ENCODE data around the gene LRRC7. TPM values are rescaled to one million over a fixed set of nuclear protein-coding genes. Genes with fewer than 3 reads are reported as not detected.

Gene LRRC7
- total RNA-seq, 1 experiment from 2014 or later = not detected

- DNase-seq (ENCODE audit: low read depth, low spot score) (no peak), ATAC-seq (no peak)
- Histone ChIP-seq H3K4me1 (ENCODE audit: control insufficient read depth, insufficient read depth, low read length) (no peaks in the 10 kb centered on the region), H3K27ac (ENCODE audit: low read length) (no peak overlapping the region), H3K27me3 (ENCODE audit: control insufficient read depth, insufficient read depth, low read length) (no peaks in the 10 kb centered on the region), H3K36me3 (ENCODE audit: control insufficient read depth, insufficient read depth, low read length) (no peaks in the 10 kb centered on the region; the same call in 1 of the 2 replicates), H3K9me3 (ENCODE audit: control insufficient read depth, insufficient read depth, low read depth, low read length) (no peaks in the 10 kb centered on the region), H3K4me3 (ENCODE audit: low read depth in 2 of 2, low read length in 2 of 2) (no peak overlapping the region)
- POLR2A ChIA-PET = no interaction called here
- TF ChIP-seq TCF7L2 (IDR thresholded peaks at IDR 0.05; ENCODE audit: low read depth, low read length) (no peak), SIN3A (IDR thresholded peaks at IDR 0.05; ENCODE audit: borderline replicate concordance, insufficient read depth, low read depth, low read length) (no peak), POLR2AphosphoS5 (IDR thresholded peaks at IDR 0.05; ENCODE audit: low read depth, low read length) (no peak)
- TF ChIP-seq, protein P1, sequence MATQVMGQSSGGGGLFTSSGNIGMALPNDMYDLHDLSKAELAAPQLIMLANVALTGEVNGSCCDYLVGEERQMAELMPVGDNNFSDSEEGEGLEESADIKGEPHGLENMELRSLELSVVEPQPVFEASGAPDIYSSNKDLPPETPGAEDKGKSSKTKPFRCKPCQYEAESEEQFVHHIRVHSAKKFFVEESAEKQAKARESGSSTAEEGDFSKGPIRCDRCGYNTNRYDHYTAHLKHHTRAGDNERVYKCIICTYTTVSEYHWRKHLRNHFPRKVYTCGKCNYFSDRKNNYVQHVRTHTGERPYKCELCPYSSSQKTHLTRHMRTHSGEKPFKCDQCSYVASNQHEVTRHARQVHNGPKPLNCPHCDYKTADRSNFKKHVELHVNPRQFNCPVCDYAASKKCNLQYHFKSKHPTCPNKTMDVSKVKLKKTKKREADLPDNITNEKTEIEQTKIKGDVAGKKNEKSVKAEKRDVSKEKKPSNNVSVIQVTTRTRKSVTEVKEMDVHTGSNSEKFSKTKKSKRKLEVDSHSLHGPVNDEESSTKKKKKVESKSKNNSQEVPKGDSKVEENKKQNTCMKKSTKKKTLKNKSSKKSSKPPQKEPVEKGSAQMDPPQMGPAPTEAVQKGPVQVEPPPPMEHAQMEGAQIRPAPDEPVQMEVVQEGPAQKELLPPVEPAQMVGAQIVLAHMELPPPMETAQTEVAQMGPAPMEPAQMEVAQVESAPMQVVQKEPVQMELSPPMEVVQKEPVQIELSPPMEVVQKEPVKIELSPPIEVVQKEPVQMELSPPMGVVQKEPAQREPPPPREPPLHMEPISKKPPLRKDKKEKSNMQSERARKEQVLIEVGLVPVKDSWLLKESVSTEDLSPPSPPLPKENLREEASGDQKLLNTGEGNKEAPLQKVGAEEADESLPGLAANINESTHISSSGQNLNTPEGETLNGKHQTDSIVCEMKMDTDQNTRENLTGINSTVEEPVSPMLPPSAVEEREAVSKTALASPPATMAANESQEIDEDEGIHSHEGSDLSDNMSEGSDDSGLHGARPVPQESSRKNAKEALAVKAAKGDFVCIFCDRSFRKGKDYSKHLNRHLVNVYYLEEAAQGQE (IDR thresholded peaks at IDR 0.05; ENCODE audit: insufficient read depth in 1 of 2, low read depth in 2 of 2, low read length in 1 of 2) = no peak
- TF ChIP-seq, protein P2, sequence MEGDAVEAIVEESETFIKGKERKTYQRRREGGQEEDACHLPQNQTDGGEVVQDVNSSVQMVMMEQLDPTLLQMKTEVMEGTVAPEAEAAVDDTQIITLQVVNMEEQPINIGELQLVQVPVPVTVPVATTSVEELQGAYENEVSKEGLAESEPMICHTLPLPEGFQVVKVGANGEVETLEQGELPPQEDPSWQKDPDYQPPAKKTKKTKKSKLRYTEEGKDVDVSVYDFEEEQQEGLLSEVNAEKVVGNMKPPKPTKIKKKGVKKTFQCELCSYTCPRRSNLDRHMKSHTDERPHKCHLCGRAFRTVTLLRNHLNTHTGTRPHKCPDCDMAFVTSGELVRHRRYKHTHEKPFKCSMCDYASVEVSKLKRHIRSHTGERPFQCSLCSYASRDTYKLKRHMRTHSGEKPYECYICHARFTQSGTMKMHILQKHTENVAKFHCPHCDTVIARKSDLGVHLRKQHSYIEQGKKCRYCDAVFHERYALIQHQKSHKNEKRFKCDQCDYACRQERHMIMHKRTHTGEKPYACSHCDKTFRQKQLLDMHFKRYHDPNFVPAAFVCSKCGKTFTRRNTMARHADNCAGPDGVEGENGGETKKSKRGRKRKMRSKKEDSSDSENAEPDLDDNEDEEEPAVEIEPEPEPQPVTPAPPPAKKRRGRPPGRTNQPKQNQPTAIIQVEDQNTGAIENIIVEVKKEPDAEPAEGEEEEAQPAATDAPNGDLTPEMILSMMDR (IDR thresholded peaks at IDR 0.05) = no peak
- intact Hi-C loops (cut with micrococcal nuclease; ENCODE audit: unreplicated experiment) (no loop called here), in situ Hi-C loops (cut with HindIII; ENCODE audit: low pct_unique_long_range_greater_than_20kb, low sequenced_read_pairs) (no loop called here)
- no TSS peak for BruUV-seq (replicated peaks)
- CTCF ChIA-PET = no interaction called here
Observed at GRCh38 chr1:70091811-70092210, 524.1 kb downstream of the LRRC7 start.

- DNase-seq (ENCODE audit: low read depth, low spot score) = no peak
- in situ Hi-C loops (cut with HindIII; ENCODE audit: low pct_unique_long_range_greater_than_20kb, low sequenced_read_pairs) (no loop called here), intact Hi-C loops (cut with micrococcal nuclease; ENCODE audit: unreplicated experiment) (no loop called here)
- CTCF ChIA-PET = no interaction called here
- Histone ChIP-seq H3K36me3 (ENCODE audit: control insufficient read depth, insufficient read depth, low read length) (no peaks in the 10 kb centered on the region; the same call in 1 of the 2 replicates), H3K27me3 (ENCODE audit: control insufficient read depth, insufficient read depth, low read length) (no peaks in the 10 kb centered on the region), H3K4me1 (ENCODE audit: control insufficient read depth, insufficient read depth, low read length) (no peaks in the 10 kb centered on the region), H3K27ac (ENCODE audit: low read length) (no peak overlapping the region), H3K4me3 (ENCODE audit: low read depth in 2 of 2, low read length in 2 of 2) (no peak overlapping the region), H3K9me3 (ENCODE audit: control insufficient read depth, insufficient read depth, low read depth, low read length) (no peaks in the 10 kb centered on the region)
- POLR2A ChIA-PET = no interaction called here
- no TSS peak for BruUV-seq (replicated peaks)
- ATAC-seq = no peak
- no peak for TF ChIP-seq TCF7L2 (IDR thresholded peaks at IDR 0.05; ENCODE audit: low read depth, low read length)
- TF ChIP-seq POLR2AphosphoS5 (IDR thresholded peaks at IDR 0.05; ENCODE audit: low read depth, low read length) = no peak
- TF ChIP-seq SIN3A (IDR thresholded peaks at IDR 0.05; ENCODE audit: borderline replicate concordance, insufficient read depth, low read depth, low read length) = no peak
- TF ChIP-seq, protein P1 (IDR thresholded peaks at IDR 0.05; ENCODE audit: insufficient read depth in 1 of 2, low read depth in 2 of 2, low read length in 1 of 2) = no peak
- TF ChIP-seq, protein P2 (IDR thresholded peaks at IDR 0.05) = no peak
Observed at GRCh38 chr1:70092526-70092925, 524.8 kb downstream of the LRRC7 start.

All from Panc1 (cell line).